Measurements from ENCODE around the gene UGGT1. TPM values are rescaled to one million over a fixed set of nuclear protein-coding genes. Genes with fewer than 3 reads are reported as not detected.

The UGGT1 gene
- total RNA-seq, 6 experiments from 2014 or later: 31.4 to 96.5 (median 41.4) TPM

- no peak overlapping the region for H3K27ac ChIP-seq
- ATAC-seq (no peak), DNase-seq (no peak)
- no peak overlapping the region for H3K4me3 ChIP-seq
- intact Hi-C loops (cut with DNase I): no loop called here
- no peaks in the 10 kb centered on the region for H3K9me3 ChIP-seq
- WGBS (ENCODE audit: insufficient coverage, low coverage, low lambda C conversion rate, missing lambda C conversion rate): 96% methylated on average over 3 of the region's 3 CpGs
- peaks cover 0 to 4% (median 0%) of the 10 kb centered on the region in 4 donors for H3K4me1 ChIP-seq
- H3K27me3 ChIP-seq: no peaks in the 10 kb centered on the region
- peaks cover 0 to 83% (median 31%) of the 10 kb centered on the region in 4 donors for H3K36me3 ChIP-seq
- TF ChIP-seq POLR2A (IDR thresholded peaks at IDR 0.05) (no peak), CTCF (IDR thresholded peaks at IDR 0.05) (no peak)
Observed at GRCh38 chr2:128177315-128177714, 86.3 kb downstream of the UGGT1 start.

- intact Hi-C loops (cut with DNase I): no loop called here
- ATAC-seq: no peak
- TF ChIP-seq POLR2A (IDR thresholded peaks at IDR 0.05): no peak
- no peak for TF ChIP-seq CTCF (IDR thresholded peaks at IDR 0.05)
- Histone ChIP-seq H3K9me3 (no peaks in the 10 kb centered on the region), H3K27ac (peak overlapping the region in 1 of 3 donors; percentile 56), H3K4me1 (peaks cover 0 to 4% (median 0%) of the 10 kb centered on the region in 4 donors), H3K4me3 (no peak overlapping the region), H3K27me3 (no peaks in the 10 kb centered on the region), H3K36me3 (peaks cover 0 to 75% (median 29%) of the 10 kb centered on the region in 4 donors)
- DNase-seq: no peak
- WGBS (ENCODE audit: insufficient coverage, low coverage, low lambda C conversion rate, missing lambda C conversion rate): 62% methylated on average over 8 of the region's 8 CpGs
Observed at GRCh38 chr2:128178149-128178649, 87.2 kb downstream of the UGGT1 start.

- WGBS (ENCODE audit: insufficient coverage, low coverage, low lambda C conversion rate, missing lambda C conversion rate): 21% methylated on average over 9 of the region's 9 CpGs
- Histone ChIP-seq H3K4me1 (peaks cover 0 to 4% (median 0%) of the 10 kb centered on the region in 4 donors), H3K9me3 (no peaks in the 10 kb centered on the region), H3K27ac (peak overlapping the region in 1 of 3 donors; percentile 56), H3K4me3 (no peak overlapping the region), H3K27me3 (no peaks in the 10 kb centered on the region), H3K36me3 (peaks cover 0 to 68% (median 26%) of the 10 kb centered on the region in 4 donors)
- TF ChIP-seq POLR2A (IDR thresholded peaks at IDR 0.05) (no peak), CTCF (IDR thresholded peaks at IDR 0.05) (peak; percentile 59 to 72 (median 64))
- intact Hi-C loops (cut with DNase I): no loop called here
- DNase-seq: peak; percentile 45 to 66 (median 64)
- peak; percentile 87 to 94 (median 90) for ATAC-seq
Observed at GRCh38 chr2:128178650-128179460, 87.9 kb downstream of the UGGT1 start.

- H3K4me1 ChIP-seq: peaks cover 0 to 4% (median 0%) of the 10 kb centered on the region in 4 donors
- DNase-seq (no peak), ATAC-seq (no peak)
- H3K27ac ChIP-seq: no peak overlapping the region
- no peaks in the 10 kb centered on the region for H3K9me3 ChIP-seq
- WGBS (ENCODE audit: insufficient coverage, low coverage, low lambda C conversion rate, missing lambda C conversion rate): 82% methylated on average over 4 of the region's 4 CpGs
- H3K36me3 ChIP-seq: peaks cover 0 to 63% (median 23%) of the 10 kb centered on the region in 4 donors
- TF ChIP-seq CTCF (IDR thresholded peaks at IDR 0.05) (no peak), POLR2A (IDR thresholded peaks at IDR 0.05) (no peak)
- no peak overlapping the region for H3K4me3 ChIP-seq
- intact Hi-C loops (cut with DNase I): no loop called here
- no peaks in the 10 kb centered on the region for H3K27me3 ChIP-seq
Observed at GRCh38 chr2:128179461-128179755, 88.4 kb downstream of the UGGT1 start.
